Measurements from ENCODE around the gene UPP1.
"Not testable (repeated sequence)": the region's sequence is repeated elsewhere in the genome, so short reads cannot be mapped to it uniquely, and the experiment has no call there.

The UPP1 gene

DNA sequence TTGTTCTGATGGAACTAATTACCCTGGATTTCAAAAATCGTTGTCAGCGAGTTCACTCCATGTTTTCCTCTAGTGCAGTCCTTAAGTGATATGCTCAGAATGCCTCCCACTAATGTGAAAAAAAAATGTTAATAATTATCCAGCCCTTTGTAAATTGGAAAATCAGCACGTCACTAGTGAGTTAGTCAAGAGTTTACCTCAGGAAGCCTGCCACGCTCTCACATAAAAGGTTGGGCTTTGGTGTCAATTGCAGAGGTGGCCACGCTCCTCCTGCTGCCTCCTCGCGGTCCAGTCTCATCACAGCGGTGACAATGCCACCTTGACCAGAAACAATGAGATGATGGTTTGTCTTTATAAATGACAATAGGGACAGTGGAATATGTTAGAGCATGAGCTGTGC, 22.5 kb downstream of the UPP1 start:
- no peaks in the 10 kb centered on the region for H3K9me3 ChIP-seq (ENCODE audit: control insufficient read depth, insufficient read depth, low read length)
- H3K4me1 ChIP-seq (ENCODE audit: control insufficient read depth, insufficient read depth, low read length), result no peaks in the 10 kb centered on the region
- peaks cover 21% of the 10 kb centered on the region for H3K36me3 ChIP-seq (ENCODE audit: control insufficient read depth, insufficient read depth, low read length)
- no peak overlapping the region for H3K4me3 ChIP-seq (ENCODE audit: low read length)
- DNase-seq (ENCODE audit: low read depth, low spot score), result no peak
- WGBS (ENCODE audit: insufficient coverage, insufficient read length), result no CpG with 5 or more reads among the region's 8 CpGs
- H3K27ac ChIP-seq (ENCODE audit: low read length), result no peak overlapping the region
- H3K27me3 ChIP-seq (ENCODE audit: control insufficient read depth, insufficient read depth, low read length), result no peaks in the 10 kb centered on the region

DNA sequence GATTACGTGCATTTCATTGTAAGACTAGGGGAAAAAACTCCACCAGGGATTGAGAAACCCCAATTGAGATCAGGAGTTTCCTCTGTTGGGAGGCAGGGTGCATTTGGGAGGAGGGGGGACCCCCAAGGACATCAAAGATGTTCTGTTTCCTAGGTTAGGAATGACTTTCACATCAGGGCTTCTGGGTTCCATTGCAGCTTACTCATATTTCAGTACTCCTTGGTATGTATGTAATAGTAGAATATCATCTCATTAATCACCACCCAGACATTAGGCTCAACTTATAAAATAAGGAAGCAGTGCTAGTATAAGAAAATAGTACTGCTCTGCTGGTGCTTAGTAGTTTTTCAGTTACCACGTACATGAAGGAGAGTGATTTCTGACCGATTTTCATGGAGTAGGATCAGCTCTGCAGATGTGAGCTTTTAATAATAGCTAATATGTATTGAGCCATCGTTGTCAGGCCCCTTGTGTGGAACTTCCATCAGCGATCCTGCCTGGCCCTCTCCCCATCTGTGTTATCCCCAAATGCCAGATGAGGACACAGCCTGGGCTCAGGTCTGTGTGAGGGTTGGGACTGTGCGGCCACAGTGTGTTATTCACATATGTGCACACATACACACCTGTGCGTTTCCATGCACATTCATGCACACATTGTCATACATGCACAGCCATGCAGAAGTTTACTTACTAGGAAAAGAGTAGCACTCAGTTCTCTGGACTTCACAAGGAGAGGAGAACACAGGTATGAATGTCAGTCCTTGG, 23.5 kb downstream of the UPP1 start:
- no peaks in the 10 kb centered on the region for H3K9me3 ChIP-seq (ENCODE audit: control insufficient read depth, insufficient read depth, low read length)
- no peaks in the 10 kb centered on the region for H3K4me1 ChIP-seq (ENCODE audit: control insufficient read depth, insufficient read depth, low read length)
- WGBS (ENCODE audit: insufficient coverage, insufficient read length), result no CpG with 5 or more reads among the region's 7 CpGs
- DNase-seq (ENCODE audit: low read depth, low spot score), result no peak
- no peak overlapping the region for H3K27ac ChIP-seq (ENCODE audit: low read length)
- no peaks in the 10 kb centered on the region for H3K27me3 ChIP-seq (ENCODE audit: control insufficient read depth, insufficient read depth, low read length)
- no peak overlapping the region for H3K4me3 ChIP-seq (ENCODE audit: low read length)
- H3K36me3 ChIP-seq (ENCODE audit: control insufficient read depth, insufficient read depth, low read length), result peaks cover 11% of the 10 kb centered on the region

DNA sequence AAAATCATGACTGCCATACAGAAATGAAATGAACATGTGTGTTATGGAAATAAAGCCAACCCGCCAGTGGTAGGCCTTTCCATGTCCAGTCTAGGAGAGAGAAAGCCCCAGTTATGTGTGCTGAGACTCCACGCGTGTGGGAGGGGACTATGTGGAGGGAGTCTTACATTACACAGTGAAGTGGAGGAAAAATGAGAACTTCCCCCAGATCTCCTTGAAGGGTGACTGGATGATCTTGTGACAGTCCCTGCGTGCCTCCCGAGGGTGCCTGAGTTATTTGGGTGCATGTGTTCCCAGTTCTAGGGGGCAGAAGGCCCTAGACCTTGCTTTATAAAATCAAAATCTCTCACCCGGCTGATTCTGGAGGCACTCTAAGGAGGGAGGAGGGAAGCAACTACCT, 24.2 kb downstream of the UPP1 start:
- H3K36me3 ChIP-seq (ENCODE audit: control insufficient read depth, insufficient read depth, low read length), result peaks cover 5% of the 10 kb centered on the region
- H3K4me3 ChIP-seq (ENCODE audit: low read length), result no peak overlapping the region
- no peak overlapping the region for H3K27ac ChIP-seq (ENCODE audit: low read length)
- H3K9me3 ChIP-seq (ENCODE audit: control insufficient read depth, insufficient read depth, low read length), result no peaks in the 10 kb centered on the region
- DNase-seq (ENCODE audit: low read depth, low spot score), result no peak
- WGBS (ENCODE audit: insufficient coverage, insufficient read length), result no CpG with 5 or more reads among the region's 6 CpGs
- no peaks in the 10 kb centered on the region for H3K4me1 ChIP-seq (ENCODE audit: control insufficient read depth, insufficient read depth, low read length)
- no peaks in the 10 kb centered on the region for H3K27me3 ChIP-seq (ENCODE audit: control insufficient read depth, insufficient read depth, low read length)

GRCh38 chr7:48114115-48114514, 25.1 kb downstream of the UPP1 start:
- Histone ChIP-seq H3K9me3 (ENCODE audit: control insufficient read depth, insufficient read depth, low read length) (no peaks in the 10 kb centered on the region), H3K4me1 (ENCODE audit: control insufficient read depth, insufficient read depth, low read length) (no peaks in the 10 kb centered on the region), H3K27ac (ENCODE audit: low read length) (no peak overlapping the region), H3K36me3 (ENCODE audit: control insufficient read depth, insufficient read depth, low read length) (no peaks in the 10 kb centered on the region), H3K27me3 (ENCODE audit: control insufficient read depth, insufficient read depth, low read length) (no peaks in the 10 kb centered on the region), H3K4me3 (ENCODE audit: low read length) (no peak overlapping the region)
- WGBS (ENCODE audit: insufficient coverage, insufficient read length), result no CpG with 5 or more reads among the region's 9 CpGs
- DNase-seq (ENCODE audit: low read depth, low spot score), result no peak

- no CpG with 5 or more reads among the region's 7 CpGs for WGBS (ENCODE audit: insufficient coverage, insufficient read length)
- DNase-seq (ENCODE audit: low read depth, low spot score), result no peak
- Histone ChIP-seq H3K27me3 (ENCODE audit: control insufficient read depth, insufficient read depth, low read length) (no peaks in the 10 kb centered on the region), H3K4me3 (ENCODE audit: low read length) (no peak overlapping the region), H3K9me3 (ENCODE audit: control insufficient read depth, insufficient read depth, low read length) (no peaks in the 10 kb centered on the region), H3K4me1 (ENCODE audit: control insufficient read depth, insufficient read depth, low read length) (no peaks in the 10 kb centered on the region), H3K27ac (ENCODE audit: low read length) (no peak overlapping the region), H3K36me3 (ENCODE audit: control insufficient read depth, insufficient read depth, low read length) (no peaks in the 10 kb centered on the region)
These were observed 25.5 kb downstream of the UPP1 start for GRCh38 chr7:48114589-48114988.

- Histone ChIP-seq H3K9me3 (ENCODE audit: control insufficient read depth, insufficient read depth, low read length) (no peaks in the 10 kb centered on the region), H3K4me3 (ENCODE audit: low read length) (no peak overlapping the region), H3K27ac (ENCODE audit: low read length) (no peak overlapping the region), H3K4me1 (ENCODE audit: control insufficient read depth, insufficient read depth, low read length) (no peaks in the 10 kb centered on the region), H3K36me3 (ENCODE audit: control insufficient read depth, insufficient read depth, low read length) (no peaks in the 10 kb centered on the region), H3K27me3 (ENCODE audit: control insufficient read depth, insufficient read depth, low read length) (no peaks in the 10 kb centered on the region)
- no CpG with 5 or more reads among the region's 5 CpGs for WGBS (ENCODE audit: insufficient coverage, insufficient read length)
- DNase-seq (ENCODE audit: low read depth, low spot score), result no peak
These were observed 27.0 kb downstream of the UPP1 start for GRCh38 chr7:48116043-48116442.

- Histone ChIP-seq H3K27me3 (ENCODE audit: control insufficient read depth, insufficient read depth, low read length) (no peaks in the 10 kb centered on the region), H3K4me3 (ENCODE audit: low read length) (no peak overlapping the region), H3K27ac (ENCODE audit: low read length) (no peak overlapping the region), H3K4me1 (ENCODE audit: control insufficient read depth, insufficient read depth, low read length) (no peaks in the 10 kb centered on the region), H3K9me3 (ENCODE audit: control insufficient read depth, insufficient read depth, low read length) (no peaks in the 10 kb centered on the region), H3K36me3 (ENCODE audit: control insufficient read depth, insufficient read depth, low read length) (no peaks in the 10 kb centered on the region)
- no CpG with 5 or more reads among the region's 10 CpGs for WGBS (ENCODE audit: insufficient coverage, insufficient read length)
- DNase-seq (ENCODE audit: low read depth, low spot score), result no peak
These were observed 29.0 kb downstream of the UPP1 start for GRCh38 chr7:48118041-48118440.

DNA sequence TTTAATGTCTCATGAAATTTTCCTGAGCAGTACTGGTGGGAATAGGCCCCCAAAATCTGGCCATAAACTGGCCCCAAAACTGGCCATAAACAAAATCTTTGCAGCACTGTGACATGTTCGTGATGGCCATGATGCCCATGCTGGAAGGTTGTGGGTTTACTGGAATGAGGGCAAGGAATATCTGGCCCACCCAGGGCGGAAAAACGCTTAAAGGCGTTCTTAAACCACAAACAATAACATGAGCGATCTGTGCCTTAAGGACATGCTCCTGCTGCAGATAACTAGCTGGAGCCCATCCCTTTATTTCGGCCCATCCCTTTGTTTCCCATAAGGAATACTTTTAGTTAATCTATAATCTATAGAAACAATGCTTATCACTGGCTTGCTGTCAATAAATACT, 31.5 kb downstream of the UPP1 start:
- not testable (repeated sequence) for H3K4me3 ChIP-seq (ENCODE audit: low read length); DNase-seq (ENCODE audit: low read depth, low spot score); H3K27ac ChIP-seq (ENCODE audit: low read length); H3K36me3 ChIP-seq (ENCODE audit: control insufficient read depth, insufficient read depth, low read length); H3K9me3 ChIP-seq (ENCODE audit: control insufficient read depth, insufficient read depth, low read length); H3K27me3 ChIP-seq (ENCODE audit: control insufficient read depth, insufficient read depth, low read length); H3K4me1 ChIP-seq (ENCODE audit: control insufficient read depth, insufficient read depth, low read length)
- no CpG with 5 or more reads among the region's 6 CpGs for WGBS (ENCODE audit: insufficient coverage, insufficient read length)

DNA sequence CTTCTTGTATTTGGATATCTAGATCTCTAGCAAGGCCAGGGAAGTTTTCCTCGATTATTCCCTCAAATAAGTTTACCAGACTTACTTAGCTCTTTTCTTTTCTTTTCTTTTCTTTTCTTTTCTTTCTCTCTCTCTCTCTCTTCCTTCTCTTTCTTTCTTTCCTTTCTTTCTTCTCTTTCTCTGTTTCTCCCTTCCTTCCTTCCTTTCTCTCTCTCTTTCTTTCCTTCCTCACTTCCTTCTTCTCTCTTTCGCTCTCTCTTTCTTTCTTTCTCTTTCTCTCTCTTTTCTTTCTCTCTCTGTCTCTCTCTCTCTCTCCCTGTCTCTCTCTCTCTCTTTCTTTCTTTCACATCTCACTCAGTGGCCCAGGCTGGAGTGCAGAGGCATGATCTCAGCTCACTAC, 37.0 kb downstream of the UPP1 start:
- Histone ChIP-seq H3K9me3 (ENCODE audit: control insufficient read depth, insufficient read depth, low read length) (no peaks in the 10 kb centered on the region), H3K36me3 (ENCODE audit: control insufficient read depth, insufficient read depth, low read length) (no peaks in the 10 kb centered on the region), H3K27ac (ENCODE audit: low read length) (no peak overlapping the region), H3K4me1 (ENCODE audit: control insufficient read depth, insufficient read depth, low read length) (no peaks in the 10 kb centered on the region), H3K27me3 (ENCODE audit: control insufficient read depth, insufficient read depth, low read length) (no peaks in the 10 kb centered on the region), H3K4me3 (ENCODE audit: low read length) (no peak overlapping the region)
- DNase-seq (ENCODE audit: low read depth, low spot score), result no peak
- WGBS (ENCODE audit: insufficient coverage, insufficient read length), result no CpG with 5 or more reads among the region's 2 CpGs

DNA sequence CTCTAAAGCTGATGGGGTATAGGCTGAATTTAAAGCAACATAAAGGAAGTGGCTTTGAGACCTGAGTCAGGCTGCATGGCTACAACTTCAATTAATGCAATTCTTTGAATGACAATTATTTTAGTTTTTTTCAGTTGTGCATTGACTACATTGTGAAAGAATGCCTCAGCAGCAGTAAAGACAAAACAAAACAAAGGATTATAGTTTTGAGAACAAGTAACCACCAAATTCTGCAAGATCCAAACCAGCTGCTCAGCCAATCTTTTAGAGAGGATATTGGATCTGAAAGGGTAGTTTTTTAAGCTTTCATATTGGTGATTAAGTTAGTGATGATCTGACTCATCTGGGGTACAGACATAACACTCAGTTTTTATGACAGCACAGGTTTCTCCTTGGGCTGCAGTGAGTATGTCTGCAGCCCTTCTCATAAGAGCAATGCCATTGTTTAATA, 41.6 kb downstream of the UPP1 start:
- Histone ChIP-seq H3K27me3 (ENCODE audit: control insufficient read depth, insufficient read depth, low read length) (no peaks in the 10 kb centered on the region), H3K27ac (ENCODE audit: low read length) (no peak overlapping the region), H3K4me1 (ENCODE audit: control insufficient read depth, insufficient read depth, low read length) (no peaks in the 10 kb centered on the region), H3K9me3 (ENCODE audit: control insufficient read depth, insufficient read depth, low read length) (no peaks in the 10 kb centered on the region), H3K4me3 (ENCODE audit: low read length) (no peak overlapping the region), H3K36me3 (ENCODE audit: control insufficient read depth, insufficient read depth, low read length) (no peaks in the 10 kb centered on the region)
- no peak for DNase-seq (ENCODE audit: low read depth, low spot score)

- no peak overlapping the region for H3K4me3 ChIP-seq (ENCODE audit: low read length)
- no peak for DNase-seq (ENCODE audit: low read depth, low spot score)
- H3K27me3 ChIP-seq (ENCODE audit: control insufficient read depth, insufficient read depth, low read length), result no peaks in the 10 kb centered on the region
- no peaks in the 10 kb centered on the region for H3K36me3 ChIP-seq (ENCODE audit: control insufficient read depth, insufficient read depth, low read length)
- no peak overlapping the region for H3K27ac ChIP-seq (ENCODE audit: low read length)
- no peaks in the 10 kb centered on the region for H3K4me1 ChIP-seq (ENCODE audit: control insufficient read depth, insufficient read depth, low read length)
- no peaks in the 10 kb centered on the region for H3K9me3 ChIP-seq (ENCODE audit: control insufficient read depth, insufficient read depth, low read length)
These were observed 43.7 kb downstream of the UPP1 start for GRCh38 chr7:48132792-48133191.
